ENCODE measurements around the gene PCARE.

PCARE gene

DNA sequence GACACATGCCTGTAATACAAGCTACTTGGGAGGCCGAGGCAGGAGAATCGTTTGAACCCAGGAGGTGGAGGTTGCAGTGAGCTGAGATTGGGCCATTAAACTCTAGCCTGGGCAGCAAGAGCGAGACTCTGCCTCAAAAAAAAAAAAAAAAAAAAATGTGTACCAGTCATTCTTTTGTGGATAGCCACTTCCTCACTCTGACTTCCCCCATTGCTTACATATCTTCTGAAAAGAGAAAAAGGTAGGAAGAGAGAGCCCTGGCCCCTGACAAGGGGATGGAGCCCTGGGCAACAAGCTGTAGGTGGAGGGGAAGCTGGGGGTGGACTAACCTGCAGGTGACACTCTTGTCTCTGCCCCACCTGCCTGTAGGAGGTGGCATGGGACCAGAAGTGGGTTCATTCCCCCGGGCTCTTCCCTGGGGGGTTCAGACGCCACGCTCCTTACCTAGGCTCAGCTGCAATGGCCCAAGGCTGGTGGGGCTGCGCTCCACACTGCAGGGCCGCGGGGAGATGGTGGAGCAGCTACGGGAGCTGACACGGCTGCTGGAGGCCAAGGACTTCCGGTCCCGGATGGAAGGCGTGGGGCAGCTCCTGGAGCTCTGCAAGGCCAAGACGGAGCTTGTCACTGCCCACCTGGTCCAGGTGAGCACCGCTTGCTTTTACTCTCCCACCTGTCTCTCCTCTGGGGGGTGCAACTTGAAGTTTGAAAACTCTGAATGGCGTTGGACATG lies 39.1 kb downstream of the PCARE start:
- DNase-seq (ENCODE audit: low read depth): no peak

DNA sequence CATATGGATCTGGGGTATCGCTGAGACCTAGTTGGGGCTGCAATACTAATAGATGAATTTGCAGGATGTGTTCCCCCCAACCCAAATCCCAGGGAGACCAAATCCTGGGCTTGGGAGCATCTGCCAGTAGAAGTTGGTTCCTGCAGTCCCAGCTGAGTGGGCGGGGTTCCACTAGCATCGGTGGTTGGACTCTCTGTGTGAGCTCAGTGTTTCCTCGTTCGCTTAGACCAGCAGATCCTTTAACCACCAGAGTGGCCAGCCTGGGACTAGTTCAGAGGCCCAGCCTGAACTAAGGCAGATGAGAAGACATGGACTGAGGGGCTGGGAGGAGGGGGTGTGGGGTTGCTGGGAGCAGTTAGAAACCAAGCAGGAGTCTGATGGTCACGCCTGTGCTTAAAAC lies 40.7 kb downstream of the PCARE start:
- DNase-seq (ENCODE audit: low read depth): no peak

DNA sequence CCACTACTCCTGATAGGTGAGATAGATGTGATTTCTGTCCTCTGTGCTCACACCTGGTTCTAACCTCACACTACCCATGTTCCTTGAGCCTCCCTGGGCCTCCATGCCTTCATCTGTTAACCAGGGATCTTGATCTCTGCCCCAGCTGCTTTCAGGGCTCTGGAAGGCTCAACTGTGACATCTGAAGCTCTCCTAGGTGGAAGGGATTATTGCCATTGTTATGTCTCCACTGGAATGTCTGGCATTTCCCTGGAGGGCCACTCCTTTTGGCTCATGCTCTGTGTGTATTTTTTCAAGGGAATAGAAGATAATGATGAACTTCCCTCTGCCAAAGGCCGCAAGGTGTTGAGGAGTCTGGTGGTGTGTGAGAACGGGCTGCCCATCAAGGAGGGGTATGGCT lies 41.2 kb downstream of the PCARE start:
- DNase-seq (ENCODE audit: low read depth): no peak

DNA sequence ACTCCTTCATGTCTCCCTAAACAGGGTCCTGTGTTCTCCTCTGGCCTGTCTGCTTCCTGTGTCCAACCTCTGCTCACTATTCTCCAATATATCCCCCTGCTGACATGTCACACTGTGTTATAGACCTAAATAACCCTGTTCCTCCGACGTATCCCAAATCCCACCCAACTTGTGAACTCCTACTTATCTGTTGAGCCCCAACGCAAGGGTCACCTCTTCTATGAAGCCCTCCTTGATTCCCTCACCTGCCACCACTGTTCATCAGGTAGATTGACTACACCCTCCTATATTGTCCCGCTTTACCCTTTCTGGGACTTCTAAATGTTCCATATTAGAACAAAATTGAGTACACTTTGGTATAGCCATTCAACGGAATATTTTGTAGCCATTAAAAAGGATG lies 42.1 kb downstream of the PCARE start:
- no peak for DNase-seq (ENCODE audit: low read depth)

DNA sequence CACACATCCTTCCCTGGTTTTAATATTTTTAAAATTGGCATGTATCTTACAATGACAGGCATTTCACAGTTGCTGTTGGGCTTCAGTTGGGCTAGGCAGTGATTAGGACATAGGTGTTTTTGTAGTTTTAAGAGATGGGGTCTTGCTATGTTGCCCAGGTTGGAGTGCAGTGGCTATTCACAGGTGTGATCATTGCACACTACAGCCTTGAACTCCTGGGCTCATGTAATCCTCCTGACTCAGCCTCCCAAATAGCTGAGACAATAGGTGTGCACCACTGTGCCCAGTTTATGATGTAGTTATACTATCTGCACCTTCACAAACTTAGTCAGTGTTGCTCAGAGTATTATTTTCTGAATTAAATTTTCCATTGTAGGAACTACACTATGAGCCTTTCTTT lies 43.3 kb downstream of the PCARE start:
- no peak for DNase-seq (ENCODE audit: low read depth)

DNA sequence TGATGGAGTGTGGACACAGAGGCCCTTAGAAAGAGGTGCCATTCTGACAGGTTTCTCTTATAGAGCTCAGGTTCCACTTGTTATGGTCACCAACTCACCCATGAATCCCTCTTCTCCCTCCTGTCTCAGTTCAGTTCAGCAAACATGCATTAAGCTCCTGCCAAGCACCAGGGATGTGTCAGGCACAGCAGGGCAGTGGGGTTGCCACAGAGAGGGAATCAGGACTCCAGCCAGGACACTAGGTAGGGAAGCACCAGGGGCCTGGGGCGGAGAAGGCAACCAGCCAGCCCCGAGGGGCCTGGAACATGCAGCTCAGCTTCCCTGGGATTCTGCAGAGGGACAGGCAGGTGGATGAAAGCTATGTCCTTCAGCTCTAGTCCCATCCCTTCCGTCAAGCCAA lies 48.6 kb downstream of the PCARE start:
- no peak for DNase-seq (ENCODE audit: low read depth)

DNA sequence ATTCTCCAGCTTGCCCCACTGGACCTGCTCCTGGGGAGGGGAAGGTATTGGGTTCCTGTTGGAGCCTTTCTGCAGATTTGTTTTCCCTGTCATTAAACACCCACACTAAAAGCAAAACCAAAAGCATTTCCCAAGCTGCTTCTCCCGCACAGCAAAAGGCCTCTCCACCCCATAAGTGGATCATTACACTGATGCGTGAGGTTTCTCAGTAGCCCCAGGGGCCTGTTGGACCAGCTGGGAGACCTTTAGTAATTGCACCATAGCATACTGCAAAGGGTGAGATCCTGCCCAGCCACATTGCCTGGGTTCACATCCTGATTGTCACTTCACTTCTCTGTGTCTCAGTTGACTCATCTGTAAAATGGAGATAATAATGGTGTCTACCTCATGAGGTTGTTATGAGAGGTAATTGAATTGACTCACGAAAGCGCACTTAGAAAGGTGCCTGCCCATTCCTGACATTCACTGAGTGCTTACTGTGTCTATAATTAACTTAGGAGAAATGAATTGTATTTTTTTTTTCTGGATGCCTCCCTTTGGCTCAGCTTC lies 49.4 kb downstream of the PCARE start:
- DNase-seq (ENCODE audit: low read depth): no peak

DNA sequence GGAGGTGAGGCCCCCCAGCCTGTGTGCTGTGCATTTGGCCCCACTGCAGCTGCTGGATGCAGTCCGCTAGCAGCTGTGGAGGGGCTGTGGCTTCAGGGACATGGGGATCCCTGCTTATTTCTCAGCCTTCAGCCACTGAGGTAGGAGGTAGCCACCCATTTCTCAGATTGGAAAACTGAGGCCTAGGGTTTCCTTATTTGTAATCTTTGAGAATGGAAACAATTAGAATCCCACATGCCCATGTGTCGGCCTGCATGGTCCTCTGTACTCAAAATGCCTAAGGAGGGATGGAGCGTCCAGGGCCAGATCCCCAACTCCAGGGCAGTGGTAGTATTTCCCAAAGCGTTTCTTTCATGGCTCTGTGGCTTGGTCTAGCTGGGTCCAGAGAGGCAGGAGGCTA lies 51.1 kb downstream of the PCARE start:
- DNase-seq (ENCODE audit: low read depth): no peak

DNA sequence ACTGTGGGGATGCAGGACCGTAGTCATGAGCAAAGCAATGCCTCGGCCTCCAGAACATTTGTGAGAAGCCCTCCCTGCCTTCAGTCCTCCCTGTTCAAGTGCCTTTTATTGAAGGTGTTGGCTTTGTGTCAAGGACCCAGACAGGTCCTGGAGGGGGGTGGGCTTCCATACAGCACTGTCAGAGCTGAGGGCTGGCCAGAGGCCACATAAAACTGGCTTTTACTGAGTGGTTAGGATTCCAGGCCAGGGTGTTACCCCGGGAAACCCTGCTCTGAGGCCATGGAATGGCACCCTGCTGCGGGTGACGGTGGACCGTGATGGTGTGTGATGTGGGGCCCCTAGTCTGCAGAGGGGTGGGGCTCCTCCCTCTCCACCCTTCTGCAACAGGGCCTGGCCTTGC lies 51.6 kb downstream of the PCARE start:
- DNase-seq (ENCODE audit: low read depth): no peak

DNA sequence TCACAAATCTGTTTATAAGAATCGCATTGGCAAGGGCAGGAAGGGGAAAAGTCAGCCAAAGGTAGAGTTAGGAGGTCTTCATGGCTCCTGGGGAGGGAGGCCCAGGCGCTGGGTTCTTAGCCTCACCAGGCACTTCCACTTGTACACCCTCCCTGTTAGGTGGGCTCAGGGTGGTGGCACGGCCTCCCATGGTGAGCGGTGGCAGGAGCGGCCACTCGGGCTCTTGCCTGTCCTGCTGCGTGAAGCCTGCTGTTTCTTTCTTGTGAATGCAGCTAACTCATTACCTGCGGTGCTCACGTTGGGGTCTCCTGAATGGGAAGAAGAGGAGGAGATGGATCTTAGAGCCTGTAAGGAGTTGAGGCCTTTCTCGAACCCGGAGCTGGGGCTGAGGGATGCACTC lies 52.4 kb downstream of the PCARE start:
- DNase-seq (ENCODE audit: low read depth): no peak

DNA sequence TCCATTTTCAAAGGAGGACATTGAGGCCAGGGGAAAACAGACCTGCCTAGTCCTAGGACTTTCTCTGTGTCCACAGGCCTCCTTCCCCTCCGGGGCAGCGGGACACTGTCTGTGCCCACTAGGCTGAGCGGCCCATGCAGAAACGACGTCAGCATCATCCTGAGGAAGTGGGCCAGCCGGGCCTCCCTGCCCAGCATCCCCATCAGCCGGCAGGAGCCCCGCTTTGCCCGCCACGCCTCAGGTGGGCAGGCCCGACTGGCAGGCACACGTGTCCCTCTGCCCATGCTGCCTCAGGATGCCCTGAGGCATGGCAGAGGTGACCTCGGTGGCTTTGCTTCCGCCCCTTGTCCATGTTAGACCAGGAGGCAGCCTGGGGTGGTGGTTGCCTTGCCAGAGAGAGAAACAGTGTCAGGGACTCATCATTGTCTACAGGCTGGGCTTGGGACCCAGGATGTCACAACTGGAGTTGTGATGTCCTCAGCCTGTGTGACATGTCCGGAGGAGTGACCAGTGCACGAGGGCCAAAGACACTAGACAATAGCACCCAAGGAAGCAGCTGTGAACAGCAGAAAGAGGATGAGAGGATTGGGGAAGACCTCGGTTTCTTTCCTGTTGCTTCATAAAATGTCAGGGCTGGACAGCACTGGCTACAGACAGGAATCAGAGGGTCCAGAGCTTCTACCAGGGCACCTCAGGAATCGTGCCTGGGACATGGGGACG lies 56.4 kb downstream of the PCARE start:
- DNase-seq (ENCODE audit: low read depth): no peak

DNA sequence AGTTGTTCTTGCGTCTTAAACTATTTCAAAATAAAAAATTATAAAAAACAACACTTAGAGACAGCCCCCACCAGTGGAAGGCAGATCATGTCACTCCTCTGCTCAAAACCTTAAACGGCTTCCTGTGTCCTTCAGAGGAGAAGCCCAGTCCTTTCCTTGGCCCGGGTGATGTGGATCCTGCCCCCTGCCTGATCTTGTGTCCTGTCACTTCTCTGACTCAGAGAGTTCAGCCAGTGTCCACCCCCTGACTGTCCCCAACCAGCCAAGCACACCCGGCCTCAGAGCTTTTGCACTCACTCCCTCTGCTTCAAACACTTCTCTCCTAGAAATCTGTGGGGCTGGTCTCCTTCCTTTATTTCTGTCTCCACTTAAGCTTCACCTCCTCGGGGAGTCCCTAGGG lies 57.8 kb downstream of the PCARE start:
- DNase-seq (ENCODE audit: low read depth): no peak

DNA sequence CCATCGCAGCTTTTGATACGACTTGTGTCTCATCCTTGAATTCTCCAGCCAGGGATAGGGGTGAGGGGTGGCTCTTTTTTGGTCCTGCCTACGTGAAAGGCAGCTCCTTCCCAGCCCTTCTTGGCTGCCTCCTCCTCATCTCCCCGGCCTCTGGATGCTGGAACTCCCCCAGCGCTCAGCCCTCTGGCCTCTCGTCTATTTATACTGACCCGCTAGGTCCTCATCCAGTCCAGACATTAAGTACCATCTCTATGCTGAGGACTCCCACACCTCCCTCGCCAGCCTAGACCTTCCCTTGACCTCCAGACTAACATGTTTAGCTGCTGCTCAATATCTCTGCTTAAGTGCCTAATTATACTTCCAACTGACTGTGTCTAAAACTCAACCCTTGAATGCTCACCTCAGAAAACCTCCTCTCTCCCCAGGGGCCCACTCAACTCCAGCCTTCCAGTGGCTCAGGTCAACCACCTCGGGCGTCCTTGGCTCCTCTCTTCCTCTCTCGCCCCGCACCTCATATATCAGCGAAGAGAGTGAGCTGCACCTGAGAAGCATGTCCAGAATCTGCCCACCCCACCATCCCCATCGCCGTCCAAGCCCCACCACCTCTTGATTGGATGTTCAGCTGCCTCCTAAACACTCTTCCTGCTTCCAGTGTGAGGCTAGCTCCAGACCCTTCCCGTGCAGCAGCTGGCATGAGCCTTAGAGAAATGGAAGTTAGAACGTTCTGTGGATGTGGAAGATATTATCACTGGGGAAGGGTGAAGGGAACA lies 58.4 kb downstream of the PCARE start:
- peak; percentile 4 for DNase-seq (ENCODE audit: low read depth)

DNA sequence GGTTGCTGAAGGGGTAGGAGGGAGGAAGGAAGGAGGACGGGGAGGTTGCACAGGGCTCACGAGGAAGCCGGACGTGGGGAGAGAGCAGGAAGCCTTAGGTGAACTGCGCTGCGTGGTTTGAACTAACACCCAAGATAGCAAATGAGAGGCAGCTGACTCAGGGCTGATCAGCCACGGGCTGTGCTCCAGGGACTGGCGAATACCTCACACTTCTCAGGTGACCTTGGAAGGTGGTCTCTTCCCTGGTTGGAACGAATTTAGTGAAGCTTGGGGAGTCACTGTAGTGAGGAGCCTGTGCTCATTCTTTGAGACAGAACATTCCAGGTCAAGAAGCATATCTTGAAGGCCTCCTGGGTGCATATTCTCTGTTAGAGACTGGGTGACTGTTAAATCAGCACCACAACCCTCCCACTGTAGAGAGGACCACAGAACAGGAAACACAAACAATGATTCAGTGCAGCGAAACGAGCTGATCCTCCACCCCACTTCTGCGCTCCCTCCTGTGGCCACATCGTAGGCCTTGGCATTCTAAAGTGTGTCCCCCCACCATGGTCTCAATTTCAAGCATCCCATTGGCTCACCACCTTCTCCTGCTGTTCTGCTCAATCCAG lies 59.4 kb downstream of the PCARE start:
- peak; percentile 69 for DNase-seq (ENCODE audit: low read depth)

DNA sequence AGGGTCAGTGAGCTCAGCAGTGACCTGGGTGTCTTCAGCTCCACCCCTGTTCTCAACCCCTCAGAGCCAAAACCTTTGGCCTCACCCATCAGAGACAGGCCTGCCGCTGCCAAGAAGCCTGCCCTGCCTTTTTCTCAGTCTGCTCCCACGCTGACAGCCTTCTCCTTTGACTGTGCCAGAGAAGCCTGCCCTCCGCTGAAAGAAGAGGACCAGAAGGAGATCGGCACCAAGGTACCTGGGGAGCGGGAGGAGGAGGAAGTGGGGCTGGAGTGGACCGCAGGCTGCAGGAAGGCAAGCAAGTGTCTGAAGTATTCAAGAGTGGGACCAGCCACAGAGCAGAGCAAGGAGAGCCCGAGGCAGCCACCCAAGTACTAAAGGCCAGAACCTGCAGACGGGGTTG lies 60.0 kb downstream of the PCARE start:
- DNase-seq (ENCODE audit: low read depth): no peak

DNA sequence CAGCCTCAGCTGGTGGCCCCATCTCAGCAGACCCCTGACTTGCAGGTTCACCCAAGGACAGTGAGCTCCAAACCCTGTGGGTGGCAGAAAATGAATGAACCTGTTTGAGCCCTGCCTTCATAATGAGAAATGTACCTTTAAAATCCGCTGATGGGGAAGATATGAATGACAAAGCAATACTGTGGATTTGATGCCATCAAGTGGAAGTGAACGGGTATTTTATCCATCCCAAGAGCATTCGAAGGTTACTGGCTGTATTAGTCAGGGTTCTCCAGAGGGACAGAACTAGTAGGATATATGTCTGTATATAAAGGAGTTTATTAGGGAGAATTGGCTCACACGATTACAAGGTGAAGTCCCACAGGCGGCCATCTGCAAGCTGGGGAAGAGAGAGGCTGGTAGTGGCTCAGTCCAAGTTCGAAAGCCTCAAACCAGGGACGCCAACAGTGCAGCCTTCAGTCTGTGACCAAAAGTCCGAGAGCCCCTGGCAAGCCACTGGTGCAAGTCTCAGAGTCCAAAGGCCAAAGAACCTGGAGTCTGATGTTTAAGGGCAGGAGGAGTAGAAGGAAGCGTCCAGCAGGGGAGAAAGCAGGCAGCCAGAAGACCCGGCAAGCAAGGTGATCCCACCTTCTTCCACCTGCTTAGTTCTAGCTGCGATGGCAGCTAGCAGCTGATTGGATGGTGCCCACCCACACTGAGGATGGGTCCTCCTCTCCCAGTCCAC lies 61.1 kb downstream of the PCARE start:
- peak; percentile 24 for DNase-seq (ENCODE audit: low read depth)

DNA sequence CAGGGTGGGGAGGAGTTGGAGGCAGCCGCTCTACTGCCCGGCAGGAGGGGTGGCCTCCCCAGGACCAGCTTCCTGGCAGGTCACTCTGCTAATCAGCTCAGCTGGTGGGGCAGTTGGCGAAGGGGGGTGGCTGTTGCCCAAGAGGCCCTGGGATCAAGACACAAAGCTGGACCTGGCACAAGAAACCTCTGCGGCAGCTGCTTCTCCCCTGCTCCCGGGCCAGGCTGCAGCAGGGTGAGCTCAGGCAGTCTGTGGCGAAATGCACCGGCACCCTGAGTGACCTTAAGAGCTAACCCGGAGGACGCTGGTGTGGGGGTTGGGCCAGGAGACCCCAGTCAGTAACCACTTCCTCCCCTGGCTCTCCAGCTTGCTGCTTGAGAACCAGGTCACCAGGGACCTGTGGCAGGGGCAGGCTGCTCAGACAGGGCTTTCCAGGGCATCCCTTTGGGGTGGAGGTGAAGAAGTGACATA lies 62.1 kb downstream of the PCARE start:
- DNase-seq (ENCODE audit: low read depth): peak; percentile 69
